Nephron (organoid): ENCODE data around the gene CELF4.

Source experiments
- H3K27ac Mint-ChIP-seq, 3 experiments: 2 replicates each; pipeline ENCODE4 v1.8.0; 2020; ENCODE audit warnings: mixed read lengths in 3 of 3, mild to moderate bottlenecking in 2 of 3, moderate library complexity in 1 of 3
- H3K27me3 Mint-ChIP-seq: 2 replicates; pipeline ENCODE4 v1.8.0; 2021; ENCODE audit warnings: low read depth, mild to moderate bottlenecking, moderate library complexity, mixed read lengths
- H3K36me3 Mint-ChIP-seq: 2 replicates; pipeline ENCODE4 v1.8.0; 2020; ENCODE audit warnings: low read depth, mixed read lengths
- H3K4me1 Mint-ChIP-seq: 2 replicates; pipeline ENCODE4 v1.8.0; 2020; ENCODE audit warnings: mixed read lengths
- H3K4me3 Mint-ChIP-seq, 3 experiments: 2 replicates each; pipeline ENCODE4 v1.8.0; 2020; ENCODE audit warnings: mild to moderate bottlenecking in 3 of 3, mixed read lengths in 3 of 3, moderate library complexity in 2 of 3
- H3K9me3 Mint-ChIP-seq: 2 replicates; pipeline ENCODE4 v1.8.0; 2020; ENCODE audit warnings: mixed read lengths
- TF ChIP-seq, protein P1 (sequence below), 3 experiments: fragments of 200-600 bp; sonication (generic); IDR thresholded peaks; one replicate each; pipeline ENCODE4 v1.5.0; 2021; ENCODE audit warnings: antibody characterized with exemption in 3 of 3; ENCODE audit not compliant: unreplicated experiment in 3 of 3

Gene CELF4

GRCh38 chr18:37306432-37306831 lies 259.2 kb downstream of the CELF4 start:
- TF ChIP-seq, protein P1, sequence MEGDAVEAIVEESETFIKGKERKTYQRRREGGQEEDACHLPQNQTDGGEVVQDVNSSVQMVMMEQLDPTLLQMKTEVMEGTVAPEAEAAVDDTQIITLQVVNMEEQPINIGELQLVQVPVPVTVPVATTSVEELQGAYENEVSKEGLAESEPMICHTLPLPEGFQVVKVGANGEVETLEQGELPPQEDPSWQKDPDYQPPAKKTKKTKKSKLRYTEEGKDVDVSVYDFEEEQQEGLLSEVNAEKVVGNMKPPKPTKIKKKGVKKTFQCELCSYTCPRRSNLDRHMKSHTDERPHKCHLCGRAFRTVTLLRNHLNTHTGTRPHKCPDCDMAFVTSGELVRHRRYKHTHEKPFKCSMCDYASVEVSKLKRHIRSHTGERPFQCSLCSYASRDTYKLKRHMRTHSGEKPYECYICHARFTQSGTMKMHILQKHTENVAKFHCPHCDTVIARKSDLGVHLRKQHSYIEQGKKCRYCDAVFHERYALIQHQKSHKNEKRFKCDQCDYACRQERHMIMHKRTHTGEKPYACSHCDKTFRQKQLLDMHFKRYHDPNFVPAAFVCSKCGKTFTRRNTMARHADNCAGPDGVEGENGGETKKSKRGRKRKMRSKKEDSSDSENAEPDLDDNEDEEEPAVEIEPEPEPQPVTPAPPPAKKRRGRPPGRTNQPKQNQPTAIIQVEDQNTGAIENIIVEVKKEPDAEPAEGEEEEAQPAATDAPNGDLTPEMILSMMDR (IDR thresholded peaks at IDR 0.05; ENCODE audit: unreplicated experiment in 3 of 3), result no peak

GRCh38 chr18:37305066-37305465 lies 260.5 kb downstream of the CELF4 start:
- H3K27ac Mint-ChIP-seq, result no peak overlapping the region
- H3K4me3 Mint-ChIP-seq, result no peak overlapping the region
- TF ChIP-seq, protein P1 (IDR thresholded peaks at IDR 0.05; ENCODE audit: unreplicated experiment in 3 of 3), result no peak
- peaks cover 44% of the 10 kb centered on the region for H3K4me1 Mint-ChIP-seq
- no peaks in the 10 kb centered on the region for H3K9me3 Mint-ChIP-seq
- H3K27me3 Mint-ChIP-seq, result peaks cover 29% of the 10 kb centered on the region
- H3K36me3 Mint-ChIP-seq, result no peaks in the 10 kb centered on the region

More at GRCh38 chr18:37306432-37306831, 259.2 kb downstream of the CELF4 start:
- Mint-ChIP-seq H3K36me3 (no peaks in the 10 kb centered on the region), H3K27me3 (peaks cover 30% of the 10 kb centered on the region), H3K4me1 (peaks cover 46% of the 10 kb centered on the region), H3K9me3 (no peaks in the 10 kb centered on the region), H3K4me3 (no peak overlapping the region), H3K27ac (no peak overlapping the region)

DNA sequence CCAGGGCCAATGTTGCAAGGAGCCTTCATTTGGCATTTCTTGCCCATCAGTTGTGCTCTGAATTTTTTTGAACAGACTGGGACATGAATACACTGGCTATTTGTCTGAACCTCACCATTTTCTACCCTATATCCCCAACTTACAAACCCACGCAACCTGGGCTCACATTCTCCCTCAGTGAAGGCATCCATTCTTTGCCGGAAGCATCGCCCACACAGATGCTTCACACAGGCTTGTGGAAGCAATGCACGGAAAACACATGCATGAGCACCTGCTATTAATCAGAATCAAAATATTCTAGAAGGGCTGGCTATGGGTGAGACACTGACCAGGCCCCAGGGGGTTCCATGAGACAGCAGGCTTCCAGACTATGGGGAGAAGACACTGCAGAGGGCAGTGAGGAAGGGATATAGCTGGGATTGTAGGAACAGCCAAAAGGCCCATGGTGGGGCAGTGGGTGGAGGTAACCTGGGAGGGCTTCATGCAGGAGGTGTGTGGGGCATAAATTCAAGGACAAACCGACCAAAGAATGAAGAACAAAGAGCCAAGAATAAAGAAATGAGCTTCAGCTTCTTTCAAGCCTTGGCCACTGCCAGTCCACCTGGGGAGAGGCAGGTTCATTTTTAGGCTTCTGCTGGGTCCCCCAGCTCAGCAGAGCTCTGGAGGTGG lies 261.5 kb downstream of the CELF4 start:
- no peak overlapping the region for H3K4me3 Mint-ChIP-seq
- H3K27me3 Mint-ChIP-seq, result peaks cover 20% of the 10 kb centered on the region
- peaks cover 47% of the 10 kb centered on the region for H3K4me1 Mint-ChIP-seq
- H3K27ac Mint-ChIP-seq, result peak overlapping the region; percentile 16 to 76 (median 27)
- H3K36me3 Mint-ChIP-seq, result no peaks in the 10 kb centered on the region
- TF ChIP-seq, protein P1 (IDR thresholded peaks at IDR 0.05; ENCODE audit: unreplicated experiment in 3 of 3), result no peak
- H3K9me3 Mint-ChIP-seq, result no peaks in the 10 kb centered on the region

- Mint-ChIP-seq H3K9me3 (no peaks in the 10 kb centered on the region), H3K27ac (peak overlapping the region; percentile 62 to 77 (median 76)), H3K27me3 (peaks cover 14% of the 10 kb centered on the region), H3K4me3 (no peak overlapping the region), H3K36me3 (no peaks in the 10 kb centered on the region), H3K4me1 (peaks cover 53% of the 10 kb centered on the region)
- TF ChIP-seq, protein P1 (IDR thresholded peaks at IDR 0.05; ENCODE audit: unreplicated experiment in 3 of 3), result no peak
These were observed 262.6 kb downstream of the CELF4 start for GRCh38 chr18:37303009-37303408.

GRCh38 chr18:37302519-37302918 lies 263.1 kb downstream of the CELF4 start:
- H3K4me3 Mint-ChIP-seq, result no peak overlapping the region
- no peaks in the 10 kb centered on the region for H3K9me3 Mint-ChIP-seq
- TF ChIP-seq, protein P1 (IDR thresholded peaks at IDR 0.05; ENCODE audit: unreplicated experiment in 3 of 3), result no peak
- peaks cover 11% of the 10 kb centered on the region for H3K27me3 Mint-ChIP-seq
- peaks cover 56% of the 10 kb centered on the region for H3K4me1 Mint-ChIP-seq
- H3K27ac Mint-ChIP-seq, result peak overlapping the region; percentile 76 to 84 (median 77)
- no peaks in the 10 kb centered on the region for H3K36me3 Mint-ChIP-seq
